ENCODE measurements around the gene RXFP1.
"Not testable (repeated sequence)": the region's sequence is repeated elsewhere in the genome, so short reads cannot be mapped to it uniquely, and the experiment has no call there.

Gene RXFP1

DNA sequence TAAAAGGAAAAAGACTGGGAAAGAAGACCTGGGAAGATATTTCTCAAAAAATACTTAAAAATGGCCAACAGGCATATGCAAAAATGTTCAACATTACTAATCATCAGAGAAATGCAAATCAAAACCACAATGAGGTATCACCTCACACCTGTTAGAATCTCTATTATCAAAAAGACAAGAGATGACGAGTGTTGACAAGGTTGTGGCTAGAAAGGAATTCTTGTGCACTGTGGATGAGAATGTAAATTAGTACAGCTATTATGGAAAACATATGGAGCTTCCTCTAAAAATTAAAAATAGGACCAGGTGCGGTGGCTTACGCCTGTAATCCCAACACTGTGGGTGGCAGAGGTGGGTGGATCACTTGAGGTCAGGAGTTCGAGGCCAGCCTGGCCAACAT lies 100.0 kb downstream of the RXFP1 start:
- DNase-seq = no peak

DNA sequence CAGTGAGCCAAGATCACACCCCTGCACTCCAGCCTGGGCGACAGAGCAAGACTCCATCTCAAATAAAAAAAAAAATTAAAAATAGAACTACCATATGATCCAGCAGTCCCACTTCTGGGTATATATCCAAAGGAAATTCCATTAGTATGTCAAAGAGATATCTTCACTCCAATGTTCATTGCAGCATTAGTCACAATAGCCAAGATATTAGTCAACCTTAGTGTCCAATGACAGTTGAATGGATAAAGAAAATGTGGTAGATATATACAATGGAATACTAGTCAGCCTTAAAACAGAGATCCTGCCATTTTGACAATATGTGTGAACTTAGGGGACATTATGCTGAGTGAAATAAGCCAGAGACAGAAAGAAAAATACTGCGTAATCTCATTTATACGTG lies 100.6 kb downstream of the RXFP1 start:
- no peak for DNase-seq

- DNase-seq = no peak
Observed at GRCh38 chr4:158624889-158625478, 103.3 kb downstream of the RXFP1 start.

- DNase-seq = no peak
Observed at GRCh38 chr4:158625544-158625943, 103.9 kb downstream of the RXFP1 start.

DNA sequence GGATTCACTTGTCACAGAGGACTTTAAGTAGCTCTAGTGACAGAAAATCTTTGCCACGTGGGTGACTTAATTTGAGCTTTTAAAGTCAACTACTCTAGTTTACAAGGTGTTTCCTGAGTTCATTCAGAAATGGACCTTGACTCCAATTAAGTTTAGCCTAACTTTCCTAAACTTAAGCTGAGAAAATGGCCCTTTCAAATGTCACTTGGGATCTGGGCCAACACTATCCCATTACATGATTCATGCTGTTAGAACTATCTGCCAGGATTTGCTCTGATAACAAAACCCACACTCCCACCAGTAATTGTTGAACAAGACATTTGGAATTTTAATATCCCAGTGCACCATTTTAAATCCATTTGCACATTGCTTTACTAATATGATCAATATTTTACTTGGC lies 109.2 kb downstream of the RXFP1 start:
- no peak for DNase-seq

DNA sequence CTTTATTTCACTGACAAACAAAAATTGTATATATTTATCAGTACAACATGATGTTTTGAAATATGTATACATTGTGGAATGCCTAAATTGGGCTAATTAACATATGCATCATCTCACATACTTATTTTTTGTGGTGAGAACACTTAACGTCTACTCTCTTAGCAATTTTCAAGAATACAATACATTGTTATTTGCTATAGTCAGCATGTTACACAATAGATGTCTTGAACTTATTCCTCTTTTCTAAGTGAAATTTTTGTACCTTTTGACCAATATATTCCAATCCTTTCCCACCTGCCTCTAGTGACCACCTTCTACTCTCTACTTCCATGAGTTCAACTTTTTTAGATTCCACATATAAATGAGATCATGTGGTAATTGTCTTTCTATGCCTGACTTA lies 114.9 kb downstream of the RXFP1 start:
- DNase-seq = no peak

DNA sequence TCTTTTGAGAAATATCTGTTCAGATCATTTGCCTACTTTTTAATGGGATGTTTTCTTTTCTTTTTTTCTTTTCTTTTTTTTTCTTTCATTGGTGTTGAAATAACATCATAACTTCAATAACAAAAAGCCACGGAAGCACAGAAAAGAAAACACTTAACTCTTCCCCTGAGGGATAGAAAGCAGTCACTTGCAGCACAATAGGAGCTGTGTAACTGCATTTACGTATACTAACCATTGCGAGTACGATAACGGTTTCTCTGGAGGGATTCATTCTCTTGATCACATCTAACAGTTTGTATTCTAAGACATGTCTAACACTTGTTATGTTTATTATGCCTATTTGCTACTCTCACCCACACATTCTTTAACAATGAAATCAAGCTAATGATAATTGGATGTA lies 122.7 kb downstream of the RXFP1 start:
- no peak for DNase-seq

DNA sequence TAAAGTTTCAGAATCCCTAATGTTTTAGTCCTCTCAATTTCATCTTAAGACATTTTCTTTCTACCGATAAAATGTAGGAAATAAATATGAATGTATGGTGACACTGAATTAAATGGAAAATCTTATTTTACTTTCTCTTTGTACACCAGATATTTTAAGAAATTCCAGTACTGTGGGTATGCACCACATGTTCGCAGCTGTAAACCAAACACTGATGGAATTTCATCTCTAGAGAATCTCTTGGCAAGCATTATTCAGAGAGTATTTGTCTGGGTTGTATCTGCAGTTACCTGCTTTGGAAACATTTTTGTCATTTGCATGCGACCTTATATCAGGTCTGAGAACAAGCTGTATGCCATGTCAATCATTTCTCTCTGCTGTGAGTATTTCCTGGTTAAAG lies 123.1 kb downstream of the RXFP1 start:
- no peak for DNase-seq

GRCh38 chr4:158649111-158649680 lies 127.5 kb downstream of the RXFP1 start:
- no peak for DNase-seq

DNA sequence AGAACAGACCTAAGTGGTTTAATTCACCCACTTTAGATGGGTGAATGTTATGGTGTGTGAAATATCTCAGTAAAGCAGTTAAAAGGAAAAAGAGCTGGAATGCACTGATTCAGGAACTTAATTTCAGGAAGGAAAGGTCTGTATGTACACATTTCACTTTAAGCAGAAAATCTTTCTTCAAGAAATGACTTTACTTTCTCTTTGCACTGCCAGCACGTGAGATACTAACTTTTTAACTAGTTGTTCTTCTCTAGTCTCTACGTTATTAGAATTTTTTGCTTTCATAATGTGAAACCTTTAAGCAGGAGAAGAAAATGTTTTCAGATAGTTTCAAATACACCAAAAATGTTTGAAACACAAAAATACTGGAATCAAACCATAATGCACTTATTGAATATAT lies 131.2 kb downstream of the RXFP1 start:
- DNase-seq = no peak

DNA sequence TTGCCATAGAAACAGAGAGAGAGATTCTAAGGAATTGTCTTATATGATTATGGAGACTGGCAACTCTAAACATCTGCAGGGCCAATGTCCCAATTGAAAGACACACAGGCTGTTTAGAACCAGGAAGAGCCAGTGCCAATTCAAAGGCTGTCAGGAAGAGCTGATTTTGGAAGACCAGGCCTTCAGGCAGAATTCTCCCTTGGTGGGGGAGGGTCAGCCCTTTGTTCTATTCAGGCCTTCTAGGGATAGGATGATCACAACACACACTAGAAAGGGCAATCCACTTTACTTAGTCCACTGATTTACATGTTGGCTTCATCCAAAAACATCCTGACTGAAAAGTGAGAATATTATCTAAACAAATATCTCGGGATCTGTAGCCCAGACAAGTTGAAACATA lies 134.8 kb downstream of the RXFP1 start:
- no peak for DNase-seq

GRCh38 chr4:158657291-158657690 lies 135.6 kb downstream of the RXFP1 start:
- no peak for DNase-seq

- not testable (repeated sequence) for DNase-seq
Observed at GRCh38 chr4:158663255-158663654, 141.6 kb downstream of the RXFP1 start.

GRCh38 chr4:158663707-158664625 lies 142.3 kb downstream of the RXFP1 start:
- DNase-seq = not testable (repeated sequence)

DNA sequence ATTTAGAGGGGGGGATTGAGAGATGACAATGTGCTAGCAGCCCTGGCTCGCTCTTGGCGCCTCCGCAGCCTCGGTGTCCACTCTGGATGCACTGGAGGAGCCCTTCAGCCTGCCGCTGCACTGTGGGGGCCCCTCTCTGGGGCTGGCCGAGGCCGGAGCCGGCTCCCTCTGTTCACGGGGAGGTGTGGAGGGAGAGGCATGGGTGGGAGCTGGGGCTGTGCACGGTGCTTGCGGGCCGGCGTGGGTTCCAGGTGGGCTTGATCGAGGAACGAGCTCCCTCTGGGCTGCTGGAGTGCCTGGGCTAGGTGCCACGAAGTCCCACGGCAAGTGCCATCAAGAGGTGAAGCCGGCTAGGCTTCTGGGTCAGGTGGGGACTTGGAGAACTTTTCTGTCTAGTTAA lies 143.1 kb downstream of the RXFP1 start:
- DNase-seq = no peak

- DNase-seq = no peak
Observed at GRCh38 chr4:158666892-158667291, 145.2 kb downstream of the RXFP1 start.

DNA sequence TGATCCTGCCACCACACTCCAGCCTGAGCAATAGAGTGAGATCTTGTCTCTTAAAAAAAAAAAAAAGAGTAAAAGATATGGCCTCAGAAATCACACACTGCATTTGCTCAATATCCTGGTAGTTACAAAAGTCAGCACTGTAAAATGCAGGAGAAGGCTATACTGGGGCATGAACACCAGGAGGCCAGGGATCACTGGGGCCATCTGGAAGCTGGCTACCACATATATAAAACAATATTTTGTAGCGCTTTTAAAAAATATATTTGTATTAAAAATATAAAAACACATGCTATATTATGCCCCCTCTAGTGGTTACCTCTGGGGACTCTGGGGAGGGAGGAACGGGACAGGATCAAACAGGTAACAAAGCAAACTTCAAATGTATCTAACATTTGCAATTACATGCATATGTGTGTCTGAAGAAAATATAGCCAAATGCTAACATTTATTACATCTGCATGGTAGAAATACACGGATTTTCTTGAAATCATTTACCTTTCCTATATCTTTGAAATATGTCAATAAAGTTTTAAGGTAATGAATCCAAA lies 146.0 kb downstream of the RXFP1 start:
- DNase-seq = peak; percentile 70

DNA sequence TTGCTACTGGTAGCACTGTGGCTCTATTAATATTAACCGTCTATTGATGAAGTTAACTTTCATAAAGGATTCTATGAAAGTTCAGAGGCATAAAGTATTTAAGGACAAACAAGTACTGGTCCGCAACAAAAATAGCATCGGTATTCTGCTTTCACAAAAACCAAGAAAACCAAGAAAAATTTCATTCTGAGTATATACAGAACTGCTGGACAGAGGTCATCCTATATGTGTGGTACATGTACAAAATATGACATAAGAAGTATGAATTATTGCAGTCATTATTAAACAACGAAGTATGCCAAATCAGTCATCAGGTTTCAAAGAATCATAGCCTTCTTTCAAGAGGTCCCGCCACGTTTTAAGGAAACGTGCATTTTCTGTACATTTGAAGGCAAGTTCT lies 147.6 kb downstream of the RXFP1 start:
- no peak for DNase-seq

GRCh38 chr4:158670975-158671664 lies 149.4 kb downstream of the RXFP1 start:
- DNase-seq = peak; percentile 82

- no peak for DNase-seq
Observed at GRCh38 chr4:158671665-158671914, 149.9 kb downstream of the RXFP1 start, which contains the start of gene C4orf46. C4orf46 (minus strand) TSS chr4:158671887; CDS start chr4:158671801, 86 bp downstream.

DNA sequence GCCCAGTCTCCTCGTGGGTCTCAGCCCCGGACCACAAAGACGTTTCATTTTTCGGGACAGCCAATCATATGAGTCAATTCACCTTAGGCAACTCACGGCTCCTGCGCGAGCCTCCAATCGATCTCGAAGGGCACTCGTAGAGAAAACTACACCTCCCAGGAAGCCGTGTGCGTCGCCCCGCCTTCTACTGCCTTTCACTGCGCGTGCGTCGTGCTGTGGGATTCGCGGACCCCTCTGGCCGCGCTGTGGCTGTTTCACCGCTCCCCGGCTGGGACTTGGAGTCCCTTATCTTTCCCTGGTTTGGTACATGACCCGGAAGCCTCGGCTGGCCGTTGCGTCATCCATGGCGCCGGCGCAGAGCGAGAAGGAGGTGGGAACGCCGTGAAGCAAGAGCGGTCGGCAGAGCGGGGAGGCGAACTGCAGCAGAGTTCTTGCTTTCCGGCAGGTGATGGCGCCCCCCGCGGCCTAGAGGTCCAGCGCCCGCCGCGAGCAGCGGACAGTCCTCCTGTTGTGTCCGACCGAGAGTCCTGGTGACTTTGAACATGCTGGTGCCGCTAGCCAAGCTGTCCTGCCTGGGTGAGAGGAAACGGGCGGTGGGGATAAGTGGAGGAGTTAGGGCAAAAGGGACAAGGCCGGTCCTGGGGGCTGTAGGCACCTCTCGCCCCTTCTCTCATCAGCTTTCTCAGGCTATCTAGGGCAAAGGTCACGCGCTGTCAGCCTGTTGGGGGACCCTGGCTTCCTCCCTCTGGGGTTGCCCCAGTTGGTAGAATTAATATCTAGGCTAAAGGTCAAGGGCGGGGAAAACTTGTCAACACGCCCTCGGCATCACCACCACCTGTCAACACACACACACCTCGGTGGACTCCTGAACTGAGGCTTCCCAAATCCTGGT lies 150.5 kb downstream of the RXFP1 start, which contains the start of gene ETFDH:
TSS of gene ETFDH (plus strand) at position 382 of the 892 bp plus-strand sequence. CDS start at position 543, 161 bp downstream.
- peak; percentile 99 for DNase-seq

- DNase-seq = no peak
Observed at GRCh38 chr4:158673633-158674032, 152.0 kb downstream of the RXFP1 start.
